Activated CD8-positive, alpha-beta memory T cell treated with anti-CD3 and anti-CD28 coated beads, Interleukin-2, amount 50 U/mL, for 1 hour (primary cell): ENCODE measurements around the gene RNF166.

Experiments
- DNase-seq: peaks from one replicate; pipeline ENCODE4 v3.0.0-alpha.2; 2020; ENCODE audit errors: extremely low read depth

The RNF166 gene

DNA sequence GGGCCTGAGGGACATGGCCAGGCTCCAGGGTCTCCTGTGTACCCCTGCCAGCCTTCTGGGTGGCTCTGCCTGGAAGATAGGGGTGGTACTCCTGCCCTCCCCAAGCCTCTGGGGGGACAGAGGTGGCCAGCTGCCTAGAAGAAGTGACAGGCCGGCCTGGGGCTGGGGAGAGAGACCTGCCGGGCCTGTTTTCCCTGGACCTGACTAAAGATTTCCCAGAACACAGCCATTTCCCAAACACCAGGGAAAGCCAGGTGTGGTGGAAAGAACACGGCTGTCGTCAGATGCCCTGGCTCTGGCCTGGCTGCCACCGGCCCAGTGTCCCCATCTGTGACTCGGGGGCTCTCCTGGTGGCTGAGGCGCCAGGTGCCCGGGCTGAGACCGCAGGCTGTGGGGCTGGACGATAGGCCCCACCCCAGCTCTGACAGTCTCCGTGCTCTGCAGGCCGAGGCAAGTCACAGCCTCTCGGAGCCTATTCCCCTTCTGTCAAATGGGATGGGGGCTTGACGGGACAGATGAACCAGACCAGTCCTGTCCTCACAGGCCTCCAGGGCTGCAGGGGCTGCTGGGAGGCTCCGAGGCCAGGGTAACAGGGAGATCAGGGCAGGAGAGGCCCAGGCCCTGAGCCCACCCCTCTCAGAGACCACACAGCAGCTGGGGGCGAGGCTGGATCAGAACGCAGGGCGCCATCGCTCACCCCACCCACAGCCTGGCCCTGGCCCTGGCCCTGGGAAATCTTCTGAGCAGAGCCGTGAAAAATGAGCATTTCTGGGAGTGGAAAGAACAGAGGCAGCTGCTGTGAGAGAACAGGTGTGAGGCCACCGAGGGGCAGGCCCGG lies 33.1 kb upstream of the RNF166 start:
- DNase-seq = no peak

- DNase-seq = no peak
Observed at GRCh38 chr16:88738151-88739084, 32.2 kb upstream of the RNF166 start.

- peak; percentile 40 for DNase-seq
Observed at GRCh38 chr16:88737298-88738150, 31.3 kb upstream of the RNF166 start.

GRCh38 chr16:88736496-88736895 lies 30.3 kb upstream of the RNF166 start:
- DNase-seq = no peak

DNA sequence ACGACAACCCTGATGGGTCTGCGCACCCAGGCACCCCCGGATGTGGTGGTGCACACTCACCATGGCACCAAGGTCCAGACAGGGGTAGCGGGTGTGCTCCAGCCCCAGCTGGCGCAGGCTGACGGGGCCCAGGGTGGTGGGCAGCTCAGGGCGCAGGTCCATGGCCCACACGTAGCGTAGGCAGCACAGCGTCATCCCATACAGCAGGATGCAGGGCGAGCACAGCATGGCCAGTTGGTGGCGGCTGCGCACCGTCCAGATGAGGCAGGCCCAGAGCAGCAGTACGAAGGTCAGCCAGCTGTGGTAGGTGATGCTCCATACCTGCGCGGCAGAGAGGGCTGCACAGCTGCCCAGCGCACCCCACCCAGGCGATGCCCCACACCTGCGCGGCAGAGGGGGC lies 29.9 kb upstream of the RNF166 start:
- no peak for DNase-seq

GRCh38 chr16:88735616-88736015 lies 29.4 kb upstream of the RNF166 start:
- DNase-seq = no peak

DNA sequence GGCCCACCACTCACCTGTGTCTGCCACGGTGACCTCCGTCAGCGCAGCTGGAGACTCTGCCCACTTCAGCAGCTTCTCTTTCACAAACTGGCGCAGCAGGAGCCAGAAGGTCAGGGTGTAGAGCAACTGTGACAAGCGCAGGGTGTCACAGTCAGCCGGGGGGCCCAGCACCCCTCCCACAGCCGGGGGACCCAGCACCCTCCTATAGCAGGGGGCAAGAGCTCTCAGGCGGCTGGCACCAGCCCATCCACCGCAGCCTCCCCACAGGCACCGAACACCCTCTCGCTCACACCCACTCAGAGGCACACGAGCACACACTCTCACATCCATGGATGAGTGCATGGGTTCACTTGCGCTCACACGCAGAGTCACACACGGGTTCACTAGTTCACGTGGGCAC lies 28.9 kb upstream of the RNF166 start:
- DNase-seq = no peak

DNA sequence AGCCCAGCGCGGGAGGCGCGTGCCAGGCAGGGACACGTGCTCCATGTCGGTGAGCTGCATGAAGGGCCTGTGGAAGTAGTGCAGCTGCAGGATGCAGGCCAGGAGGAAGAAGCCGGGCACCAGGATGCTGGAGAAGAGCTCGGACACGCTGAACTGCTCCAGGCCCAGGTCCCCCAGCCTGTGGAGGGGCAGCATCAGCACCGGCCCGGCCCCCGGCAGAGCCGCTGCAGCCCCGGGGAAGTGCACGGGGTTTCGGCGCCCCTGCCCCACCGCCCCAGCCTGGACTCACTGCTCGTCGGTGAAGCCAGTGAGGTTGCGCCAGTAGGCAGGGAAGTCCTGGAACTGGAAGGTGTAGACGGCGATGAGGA lies 28.1 kb upstream of the RNF166 start:
- no peak for DNase-seq

DNA sequence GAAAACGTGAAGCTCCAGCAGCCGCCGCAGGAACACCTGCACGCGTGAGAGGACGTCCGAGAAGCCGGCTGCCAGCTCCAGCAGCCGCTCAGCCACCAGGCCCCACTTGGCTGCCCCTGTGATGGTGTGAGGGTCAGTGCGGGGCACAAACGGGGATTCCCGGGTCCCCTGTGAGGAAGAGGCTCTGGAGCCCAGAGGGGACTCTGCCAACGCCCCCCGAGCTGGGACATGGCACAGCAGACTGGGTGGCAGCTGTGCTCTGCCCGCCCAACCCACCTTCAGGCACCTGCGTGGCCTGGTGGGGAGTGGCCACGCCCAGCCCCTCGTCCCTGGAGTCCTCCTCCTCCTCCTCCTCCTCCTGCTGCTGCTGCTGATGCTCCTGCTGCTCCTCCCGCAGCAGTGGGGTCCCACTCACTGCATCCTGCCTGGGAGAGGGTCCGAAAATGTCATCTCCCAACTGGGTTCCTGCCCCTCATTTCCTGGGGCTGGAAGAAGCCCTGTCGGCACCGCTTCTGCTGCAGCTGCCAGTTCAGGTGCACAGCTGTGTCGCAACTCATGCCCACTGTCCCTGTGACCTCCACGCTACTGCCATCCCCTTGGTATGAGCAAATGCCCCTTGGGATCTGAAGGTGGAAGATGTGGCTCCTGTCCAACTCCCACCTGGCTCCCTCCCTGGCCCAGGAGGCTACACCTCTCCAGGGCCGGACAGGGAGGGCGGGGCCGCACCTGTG lies 27.6 kb upstream of the RNF166 start:
- DNase-seq = no peak

GRCh38 chr16:88732961-88733294 lies 26.7 kb upstream of the RNF166 start:
- no peak for DNase-seq

DNA sequence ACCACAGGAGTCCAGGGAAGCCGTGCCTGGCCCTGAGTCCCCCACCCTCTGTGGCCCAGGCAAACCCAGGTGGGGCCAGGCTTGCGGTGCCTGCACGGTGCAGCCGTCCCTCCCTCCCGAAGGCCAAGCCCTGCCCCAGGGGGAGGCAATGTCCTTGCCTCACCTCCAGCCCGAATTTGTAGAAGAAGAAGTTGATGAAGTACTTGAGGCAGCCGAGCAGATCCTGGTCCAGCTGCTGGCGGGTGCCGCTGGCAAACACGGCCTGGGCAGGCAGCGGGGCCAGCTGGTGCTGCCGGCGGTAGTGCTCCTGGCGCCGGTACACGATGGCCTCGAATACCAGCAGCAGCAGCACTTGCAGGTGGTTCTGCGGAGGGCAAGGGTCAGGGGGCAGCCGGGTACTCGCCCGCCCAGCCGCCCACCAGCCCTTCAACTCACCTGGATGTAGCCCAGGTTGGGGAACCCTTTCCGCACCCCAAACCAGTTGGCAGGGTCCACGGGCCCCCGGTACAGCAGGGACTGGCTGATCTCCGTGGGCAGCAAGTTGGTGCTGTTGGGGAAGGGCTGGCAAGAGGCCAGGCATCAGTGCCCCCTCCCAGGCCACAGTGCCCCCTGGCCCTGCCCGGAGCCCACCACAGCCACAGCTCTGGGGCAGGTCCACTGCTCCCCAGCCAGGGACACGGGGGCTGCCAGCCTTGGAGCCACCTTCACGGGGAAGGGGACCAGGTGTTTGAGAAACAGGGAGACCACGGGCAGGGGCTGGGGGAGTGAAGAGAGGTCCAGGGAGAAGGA lies 26.2 kb upstream of the RNF166 start:
- DNase-seq = no peak

- DNase-seq = no peak
Observed at GRCh38 chr16:88731699-88732098, 25.5 kb upstream of the RNF166 start.

GRCh38 chr16:88730632-88731607 lies 24.7 kb upstream of the RNF166 start:
- no peak for DNase-seq

DNA sequence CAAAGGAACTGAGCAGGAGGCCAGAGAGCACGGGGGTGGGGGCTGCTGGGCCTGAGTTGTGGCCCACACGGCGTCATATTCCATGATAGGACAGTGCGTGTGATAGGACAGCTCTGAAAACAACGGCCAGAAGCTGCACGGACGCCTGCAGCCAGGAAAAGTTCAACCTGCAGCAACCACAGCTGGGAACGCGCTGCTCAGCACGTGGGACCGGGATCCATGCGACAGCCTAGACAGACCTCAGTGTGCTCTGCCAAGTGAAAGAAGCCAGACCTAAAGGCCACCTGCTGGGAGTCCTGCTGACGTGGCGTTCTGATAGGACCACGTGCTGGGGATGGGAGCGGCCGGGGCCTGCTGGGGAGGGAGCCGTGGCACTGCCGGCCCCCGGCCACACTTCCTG lies 21.7 kb upstream of the RNF166 start:
- DNase-seq = no peak

DNA sequence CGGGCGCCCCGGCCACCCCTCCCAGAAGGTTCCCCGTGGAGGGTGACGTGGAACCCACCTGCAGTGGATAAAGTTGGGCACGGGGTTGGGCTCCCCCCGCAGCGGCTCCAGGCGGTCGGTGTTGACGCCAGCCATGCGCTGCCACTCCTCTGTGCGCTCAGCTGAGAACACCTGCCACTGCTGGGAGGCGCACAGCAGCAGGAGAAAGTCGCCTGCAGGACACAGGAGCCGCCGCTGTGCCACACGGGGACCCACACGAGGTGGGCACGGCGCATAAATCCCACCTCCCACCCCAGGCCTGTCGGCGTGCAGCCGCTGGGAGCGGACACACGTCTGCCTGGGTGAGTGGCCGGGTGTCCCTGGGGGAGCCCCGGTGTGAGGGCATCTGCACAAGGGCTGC lies 20.8 kb upstream of the RNF166 start:
- DNase-seq = no peak

DNA sequence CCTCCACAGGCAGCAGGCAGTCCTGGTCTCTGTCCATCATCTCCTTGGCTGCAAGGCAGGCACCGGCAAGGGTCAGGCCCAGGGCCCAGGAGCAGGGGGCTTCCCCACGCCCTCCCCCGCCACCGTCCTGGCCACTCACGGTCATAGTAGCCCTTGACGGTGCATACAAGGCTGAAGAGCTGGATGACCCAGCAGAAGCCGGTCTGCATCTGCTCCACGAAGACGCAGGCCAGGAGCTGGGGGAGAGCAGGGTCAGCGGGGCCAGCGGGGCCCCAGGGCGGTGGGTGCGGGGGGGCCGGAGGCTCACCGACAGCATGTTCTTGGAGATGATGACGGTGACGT lies 20.2 kb upstream of the RNF166 start:
- no peak for DNase-seq

DNA sequence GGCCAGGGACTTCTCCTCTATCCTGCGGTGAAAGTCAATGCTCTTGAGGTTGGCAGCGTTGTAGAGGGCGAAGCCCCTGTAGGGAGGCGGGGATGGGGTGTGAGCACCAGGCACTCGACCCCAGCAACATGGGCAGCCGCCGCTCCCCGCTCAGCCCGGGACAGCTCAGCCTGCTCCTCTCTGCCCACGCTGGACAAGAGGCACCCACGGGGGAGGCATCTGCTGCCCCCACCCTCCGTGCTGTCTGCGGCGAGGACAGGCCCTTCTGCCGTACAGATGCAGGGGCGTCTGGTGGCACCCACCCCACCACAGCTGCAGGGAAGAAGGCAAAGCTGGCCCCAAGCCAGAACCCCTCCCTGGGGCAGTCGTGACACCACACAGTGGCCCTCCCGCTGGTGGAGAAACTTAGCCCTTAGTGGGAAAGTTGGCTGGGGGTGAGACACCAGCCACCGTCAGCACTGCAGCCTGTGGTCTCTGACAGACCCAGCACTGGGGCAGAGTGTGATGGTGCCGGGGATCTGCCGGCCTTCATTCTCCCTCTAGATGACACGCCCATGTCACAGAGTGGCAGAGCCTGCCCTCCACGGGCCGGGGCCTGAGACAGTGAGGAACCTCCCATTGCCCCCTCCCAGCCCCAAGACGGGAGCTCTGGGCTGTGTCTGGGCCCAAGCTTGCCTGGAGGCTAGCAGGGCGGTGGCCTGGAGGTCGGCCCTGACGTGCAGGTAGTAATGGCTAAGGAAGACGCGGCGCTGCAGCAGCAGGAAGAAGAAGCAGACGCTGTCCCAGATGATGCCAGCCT lies 19.6 kb upstream of the RNF166 start:
- DNase-seq = no peak

GRCh38 chr16:88724855-88725555 lies 18.8 kb upstream of the RNF166 start:
- no peak for DNase-seq
